ENCODE results near the gene ZNF664. TPM values are rescaled to one million over a fixed set of nuclear protein-coding genes. Genes with fewer than 3 reads are reported as not detected.

ZNF664 gene
- total and polyA plus RNA-seq, 8 donors: 23.0 to 72.7 (median 56.7) TPM

DNA sequence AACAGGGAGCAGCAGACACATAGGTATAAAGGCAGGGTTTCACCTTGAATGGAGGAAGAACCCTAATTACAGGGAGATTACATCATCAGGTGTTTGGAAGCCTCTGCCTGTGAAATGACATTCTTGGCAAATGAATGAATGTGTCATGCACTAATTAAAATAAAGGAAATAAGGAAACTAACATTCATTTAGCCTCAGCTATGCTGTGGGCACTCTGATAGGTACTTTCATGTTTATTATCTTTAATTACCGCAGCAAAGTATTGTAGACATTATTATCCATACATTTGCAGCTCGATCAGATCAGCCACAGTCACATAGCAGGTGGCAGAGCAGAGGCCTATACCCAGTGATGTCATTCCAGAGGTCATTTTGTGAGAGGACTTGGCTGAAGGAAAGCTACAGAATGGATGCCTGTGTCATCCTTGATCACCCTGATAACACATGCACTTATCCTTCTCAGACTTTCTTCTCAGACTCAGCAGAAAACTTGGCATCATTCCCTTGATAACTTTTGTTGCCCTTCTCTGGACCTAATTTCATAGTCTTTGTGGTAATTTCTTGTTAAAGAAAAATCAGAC is 18.4 kb downstream of the ZNF664 start:
- peak; percentile 32 to 53 (median 44) for ATAC-seq
- no peak for TF ChIP-seq CTCF (IDR thresholded peaks at IDR 0.05)
- no peak for DNase-seq
- Histone ChIP-seq H3K36me3 (no peaks in the 10 kb centered on the region), H3K9me3 (no peaks in the 10 kb centered on the region), H3K4me3 (no peak overlapping the region), H3K27me3 (no peaks in the 10 kb centered on the region), H3K4me1 (peaks cover 9 to 58% (median 32%) of the 10 kb centered on the region in 3 donors), H3K27ac (peak overlapping the region in 2 of 4 donors; percentile 4 to 63)
- intact Hi-C loops (cut with DNase I): no loop called here
- FAIRE-seq: no peak
- WGBS, 2 donors: 39 to 50% methylated on average over 2 of the region's 2 CpGs

DNA sequence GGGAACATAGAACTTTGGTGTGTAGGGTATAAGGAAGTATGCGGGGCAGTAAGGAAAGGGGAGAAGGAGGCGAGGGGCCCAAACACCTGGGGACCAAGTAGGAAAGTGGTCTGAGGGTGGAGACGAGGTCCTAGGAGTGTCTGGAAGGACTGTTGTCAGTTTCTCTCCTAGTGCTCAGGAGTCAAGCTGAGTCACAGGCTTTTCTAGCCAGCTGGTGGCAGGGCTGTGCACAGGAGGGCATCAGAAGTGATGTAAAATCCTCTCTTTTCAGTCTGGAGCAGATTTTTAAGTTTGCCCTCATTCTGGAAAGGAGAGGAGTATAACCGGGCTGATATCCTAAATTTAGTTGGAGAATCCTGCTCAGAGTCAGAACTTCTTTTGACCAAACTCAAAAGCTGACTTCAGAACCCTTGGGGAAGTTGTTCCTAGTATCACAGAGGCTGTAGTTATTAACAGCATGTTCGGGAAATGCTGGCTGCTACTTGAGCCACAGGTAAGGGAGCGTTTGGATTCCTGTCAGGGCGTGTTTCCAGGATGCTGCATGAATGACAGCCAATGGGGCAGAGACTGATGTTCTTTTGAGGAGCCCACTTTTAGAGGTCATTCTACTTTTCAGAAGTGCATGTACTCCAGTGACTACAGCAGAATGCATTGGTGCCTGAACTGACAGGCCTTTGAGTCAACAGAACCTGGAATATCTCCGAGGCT is 19.3 kb downstream of the ZNF664 start:
- Histone ChIP-seq H3K9me3 (no peaks in the 10 kb centered on the region), H3K27ac (peak overlapping the region in 1 of 4 donors; percentile 63), H3K4me3 (no peak overlapping the region), H3K36me3 (no peaks in the 10 kb centered on the region), H3K4me1 (peaks cover 9 to 52% (median 25%) of the 10 kb centered on the region in 3 donors), H3K27me3 (no peaks in the 10 kb centered on the region)
- no peak for ATAC-seq
- intact Hi-C loops (cut with DNase I): no loop called here
- no peak for TF ChIP-seq CTCF (IDR thresholded peaks at IDR 0.05)
- FAIRE-seq: no peak
- no peak for DNase-seq
- 65 to 69% methylated on average over 8 of the region's 8 CpGs for WGBS, 2 donors

DNA sequence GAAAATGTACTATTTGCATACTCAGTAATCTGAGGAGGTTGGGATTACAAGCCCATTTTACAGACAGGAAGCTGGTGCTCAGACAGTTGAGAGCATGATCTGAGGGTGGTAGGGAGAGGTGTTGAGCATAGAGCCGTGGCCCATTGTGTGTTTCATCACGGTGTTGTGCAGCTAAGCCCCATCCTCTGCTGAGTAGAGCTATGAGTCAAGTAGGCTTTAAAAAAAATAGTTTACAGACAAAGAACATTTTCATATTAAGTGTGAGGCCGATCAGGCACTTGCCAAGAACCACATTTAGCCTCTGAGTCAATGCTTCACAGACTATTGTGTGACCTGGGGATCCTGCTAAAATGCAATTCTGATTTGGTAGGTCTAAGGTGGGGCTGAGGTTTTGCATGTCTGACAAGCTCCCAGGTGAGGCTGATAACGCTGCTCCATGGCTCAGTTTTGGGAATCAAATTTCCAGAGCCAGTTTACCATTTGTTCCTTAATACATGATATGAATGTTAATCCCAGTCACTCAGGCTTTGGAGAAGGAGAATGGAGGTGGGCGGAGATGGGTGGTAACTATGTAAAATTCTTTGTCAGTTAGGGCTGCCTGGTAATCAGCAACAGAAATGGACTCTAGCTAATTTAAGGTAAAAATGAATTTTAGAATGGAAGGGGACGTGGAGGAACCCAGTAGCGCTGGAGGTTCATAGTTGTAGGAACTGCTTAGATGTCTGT is 22.2 kb downstream of the ZNF664 start:
- WGBS, 2 donors: 85 to 89% methylated on average over 7 of the region's 7 CpGs
- Histone ChIP-seq H3K36me3 (no peaks in the 10 kb centered on the region), H3K27me3 (no peaks in the 10 kb centered on the region), H3K9me3 (no peaks in the 10 kb centered on the region), H3K4me1 (peaks cover 8 to 44% (median 20%) of the 10 kb centered on the region in 3 donors), H3K27ac (no peak overlapping the region), H3K4me3 (no peak overlapping the region)
- no peak for DNase-seq
- intact Hi-C loops (cut with DNase I): no loop called here
- FAIRE-seq: no peak
- ATAC-seq: no peak
- no peak for TF ChIP-seq CTCF (IDR thresholded peaks at IDR 0.05)

GRCh38 chr12:123996581-123996980 is 23.6 kb downstream of the ZNF664 start:
- peaks cover 0 to 5% (median 0%) of the 10 kb centered on the region in 3 donors for H3K36me3 ChIP-seq
- H3K27me3 ChIP-seq: no peaks in the 10 kb centered on the region
- 80 to 83% methylated on average over 6 of the region's 6 CpGs for WGBS, 2 donors
- DNase-seq: no peak
- intact Hi-C loops (cut with DNase I): no loop called here
- H3K4me3 ChIP-seq: no peak overlapping the region
- peaks cover 0 to 31% (median 6%) of the 10 kb centered on the region in 3 donors for H3K4me1 ChIP-seq
- no peak for ATAC-seq
- no peak for TF ChIP-seq CTCF (IDR thresholded peaks at IDR 0.05)
- FAIRE-seq: no peak
- no peaks in the 10 kb centered on the region for H3K9me3 ChIP-seq
- H3K27ac ChIP-seq: no peak overlapping the region

Data from pancreas (tissue), 10 donors.